GM18907 (cell line): ENCODE data around the gene NUDT3.
A peak's percentile ranks its signal among the peaks of the same experiment; 100 is the strongest.
"Not testable (repeated sequence)": the region's sequence is repeated elsewhere in the genome, so short reads cannot be mapped to it uniquely, and the experiment has no call there.

Source experiments
- ATAC-seq: cut with Tn5 transposase; IDR thresholded peaks from one replicate; pipeline ENCODE4 v1.9.1; 2021; ENCODE audit warnings: mild to moderate bottlenecking, moderate library complexity; ENCODE audit not compliant: unreplicated experiment

Gene NUDT3

DNA sequence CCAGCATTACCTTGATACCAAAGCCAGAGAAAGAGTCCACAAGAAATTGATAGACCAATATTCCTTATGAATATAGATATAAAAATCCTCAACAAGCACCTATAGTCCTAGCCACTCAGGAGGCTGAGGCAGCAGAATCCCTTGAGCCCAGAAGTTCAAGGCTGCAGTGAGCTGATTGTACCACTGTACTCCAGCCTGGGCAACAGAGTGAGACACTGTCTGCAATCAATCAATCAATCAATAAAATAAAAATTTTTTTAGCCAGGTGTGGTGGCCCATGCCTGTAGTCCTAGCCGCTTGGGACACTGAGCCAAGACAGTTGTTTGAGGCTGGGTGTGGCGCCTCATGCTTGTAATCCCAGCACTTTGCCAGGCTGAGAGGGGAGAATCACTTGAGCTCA, 124.7 kb downstream of the NUDT3 start:
- no peak for ATAC-seq

DNA sequence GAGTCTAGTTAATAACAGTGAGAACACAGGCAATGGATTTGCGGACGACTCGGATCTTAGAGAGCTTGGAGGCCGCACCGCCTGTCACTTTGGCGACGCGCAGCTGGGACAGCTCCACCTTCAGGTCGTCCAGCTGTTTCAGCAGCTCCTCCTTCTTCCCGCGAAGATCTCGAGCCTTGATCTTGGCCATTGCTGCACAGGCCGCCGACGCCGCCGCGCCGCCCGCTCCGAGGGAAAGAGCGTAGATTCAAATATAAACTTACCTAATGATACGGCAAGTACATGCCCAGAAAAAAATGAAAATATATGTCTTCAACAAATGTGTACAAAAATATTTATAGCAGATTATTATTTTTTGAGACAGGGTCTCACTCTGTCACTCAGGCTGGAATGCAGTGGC, 129.0 kb downstream of the NUDT3 start:
- not testable (repeated sequence) for ATAC-seq

DNA sequence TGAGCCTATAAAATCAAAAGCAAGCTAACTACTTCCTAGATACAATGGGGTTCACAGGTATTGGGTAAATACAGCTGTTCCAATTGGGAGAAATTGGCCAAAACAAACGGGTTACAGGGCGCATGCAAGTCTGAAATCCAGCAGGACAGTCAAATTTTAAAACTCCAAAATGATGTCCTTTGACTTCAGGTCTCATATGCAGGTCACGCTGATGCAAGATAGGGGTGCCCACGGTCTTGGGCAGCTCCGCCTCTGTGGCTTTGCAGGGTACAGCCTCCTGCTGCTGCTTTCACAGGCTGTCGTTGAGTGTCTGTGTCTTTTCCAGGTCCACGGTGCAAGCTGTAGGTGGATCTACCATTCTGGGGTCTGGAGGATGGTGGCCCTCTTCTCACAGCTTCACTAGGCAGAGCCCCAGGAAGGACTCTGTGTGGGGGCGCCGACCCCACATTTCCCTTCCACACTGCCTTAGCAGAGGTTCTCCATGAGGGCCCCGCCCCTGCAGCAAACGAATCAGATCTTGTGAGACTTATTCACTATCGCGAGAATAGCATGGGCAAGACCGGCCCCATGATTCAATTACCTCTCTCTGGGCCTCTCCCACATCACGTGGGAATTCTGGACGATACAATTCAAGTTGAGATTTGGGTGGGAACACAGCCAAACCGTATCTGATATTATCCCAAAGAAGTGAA, 131.7 kb downstream of the NUDT3 start:
- ATAC-seq = no peak

- ATAC-seq = no peak
These were observed 132.9 kb downstream of the NUDT3 start for GRCh38 chr6:34259529-34260069.

GRCh38 chr6:34252395-34252794, 140.1 kb downstream of the NUDT3 start:
- ATAC-seq = not testable (repeated sequence)

DNA sequence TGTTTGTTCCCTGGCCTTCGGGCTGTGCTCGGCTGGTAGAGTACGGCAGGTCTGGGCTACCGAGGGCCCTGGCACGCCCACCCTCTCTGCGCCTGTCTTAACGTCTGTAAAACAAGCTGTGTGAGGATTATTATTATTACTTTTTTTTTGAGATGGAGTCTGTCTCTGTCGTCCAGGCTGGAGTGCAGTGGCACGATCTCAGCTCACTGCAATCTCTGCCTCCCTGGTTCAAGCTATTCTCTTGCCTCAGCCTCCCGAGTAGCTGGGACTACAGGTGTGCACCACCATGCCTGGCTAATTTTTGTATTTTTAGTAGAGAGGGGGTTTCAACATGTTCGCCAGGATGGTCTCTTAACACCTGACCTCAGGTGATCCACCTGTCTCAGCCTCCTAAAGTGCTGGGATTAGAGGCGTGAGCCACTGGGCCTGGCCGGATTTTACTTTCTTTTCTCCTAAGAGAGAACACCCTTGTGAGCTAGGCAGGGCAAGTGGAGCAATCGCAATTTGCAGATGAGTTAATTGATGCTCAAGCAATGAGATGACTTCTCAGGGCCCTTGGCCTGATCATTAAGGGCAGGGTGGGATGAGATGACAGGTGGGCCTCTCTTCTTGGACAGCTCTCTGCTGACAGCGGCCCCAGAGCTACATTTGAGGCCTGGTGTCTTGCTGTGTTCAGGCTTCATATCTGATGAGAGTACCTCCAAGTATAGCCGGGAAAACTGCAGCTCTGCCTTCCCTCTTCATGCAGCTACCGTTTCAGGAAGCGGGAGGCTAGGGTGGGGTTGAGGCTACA, 142.8 kb downstream of the NUDT3 start:
- ATAC-seq = peak; percentile 25

DNA sequence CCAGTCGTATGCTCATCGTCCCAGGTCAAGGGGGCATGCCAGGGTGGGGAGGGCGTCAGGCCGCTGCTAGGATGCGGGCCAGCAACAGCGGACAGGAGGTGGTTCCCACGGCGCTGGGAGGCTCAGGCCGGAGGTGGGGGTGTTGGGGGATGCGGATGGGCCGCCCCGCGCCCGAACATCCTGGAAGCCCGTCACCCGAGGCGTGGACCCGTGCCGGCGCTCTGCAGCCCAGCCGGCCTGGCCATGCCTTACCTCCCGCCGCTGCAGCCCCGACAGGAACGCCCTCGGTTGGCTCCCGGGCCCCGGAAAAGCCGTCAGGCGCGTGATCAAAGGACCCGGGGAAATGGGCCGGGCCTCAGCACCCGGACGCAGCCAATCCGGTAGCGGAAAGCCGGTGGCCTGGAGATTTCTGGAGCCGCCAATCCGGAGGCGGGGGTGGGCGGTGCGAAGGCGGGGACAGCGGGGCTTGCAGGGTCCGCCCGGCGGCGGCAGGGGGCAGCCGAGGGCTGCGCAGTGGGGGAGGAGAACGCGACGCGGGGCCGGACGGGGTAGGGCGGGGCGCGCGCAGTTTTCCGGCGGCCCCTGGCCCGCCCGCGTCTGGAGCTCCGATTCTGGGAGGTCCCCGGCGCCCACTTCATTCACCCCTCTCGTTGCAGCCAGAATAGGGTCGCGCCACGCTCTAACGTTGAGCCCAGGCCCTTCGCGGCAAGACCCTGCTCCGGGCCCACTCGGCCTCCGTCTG, 143.6 kb downstream of the NUDT3 start, which contains the start of gene SMIM29:
Gene SMIM29 (minus strand): TSS at position 280 of the 742 bp plus-strand sequence. CDS start 1,215 bp downstream, outside the sequence.
- peak; percentile 79 for ATAC-seq

DNA sequence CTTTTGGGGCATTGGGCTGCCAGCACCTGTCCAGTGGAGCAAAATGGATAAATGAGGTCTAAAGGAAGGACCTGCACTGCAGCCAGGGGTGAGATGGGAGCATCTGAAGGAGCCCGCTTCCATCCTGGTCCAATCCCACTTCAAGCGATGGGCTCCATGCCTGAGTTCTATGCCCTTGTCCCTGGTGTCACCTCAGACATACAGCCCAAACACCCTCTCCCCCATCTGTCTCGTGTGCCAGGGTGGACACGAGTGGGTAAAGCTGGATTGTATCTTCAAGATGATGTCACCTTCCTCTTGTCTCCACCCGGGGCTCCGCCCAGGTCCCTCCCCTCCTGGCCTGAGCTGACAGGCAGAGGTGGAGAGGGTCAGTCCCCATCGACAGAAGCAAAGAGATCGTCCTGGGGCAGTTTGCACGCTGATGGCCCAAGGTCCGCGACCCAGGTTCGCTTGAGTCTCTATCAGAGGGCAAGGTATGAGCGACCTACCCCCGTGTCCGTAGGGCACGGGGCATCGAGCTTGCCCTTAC, 144.2 kb downstream of the NUDT3 start:
- ATAC-seq = peak; percentile 19

DNA sequence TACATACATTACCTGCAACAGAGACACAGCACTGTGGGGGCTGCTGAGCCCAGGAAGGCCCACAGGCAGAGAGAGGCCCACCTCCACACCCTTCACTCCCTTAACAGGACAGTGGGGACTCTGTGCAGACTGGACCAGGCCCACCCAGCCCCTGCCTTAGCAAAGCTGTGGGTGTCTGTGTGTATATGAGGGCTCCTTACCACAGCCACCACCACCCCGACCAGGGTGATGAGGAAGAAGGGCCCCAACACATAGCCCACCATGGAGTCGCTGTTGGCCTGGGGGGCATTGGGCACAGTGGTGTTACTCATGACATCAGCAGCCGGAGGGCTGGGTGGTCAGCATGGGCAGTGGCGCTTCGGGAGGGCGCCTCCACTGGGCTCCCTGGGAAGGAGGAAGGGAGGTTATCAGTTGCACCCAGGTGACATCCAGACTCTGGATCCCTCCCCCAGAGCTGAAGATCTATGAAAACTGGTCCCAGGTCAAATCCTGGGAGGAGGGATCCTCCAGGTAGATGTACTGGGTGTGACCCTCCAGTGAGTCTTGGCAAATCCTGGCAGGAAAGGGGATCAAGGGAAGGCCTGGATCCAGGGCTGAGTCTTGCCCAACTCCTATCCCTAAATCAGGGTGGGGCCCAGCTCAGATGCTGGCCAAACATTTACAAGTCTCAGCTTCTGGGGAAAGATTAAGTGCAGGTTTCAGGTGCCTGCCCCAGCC, 144.8 kb downstream of the NUDT3 start:
- no peak for ATAC-seq

- ATAC-seq = no peak
These were observed 145.7 kb downstream of the NUDT3 start for GRCh38 chr6:34246563-34247391.

GRCh38 chr6:34246249-34246562, 146.3 kb downstream of the NUDT3 start:
- no peak for ATAC-seq

DNA sequence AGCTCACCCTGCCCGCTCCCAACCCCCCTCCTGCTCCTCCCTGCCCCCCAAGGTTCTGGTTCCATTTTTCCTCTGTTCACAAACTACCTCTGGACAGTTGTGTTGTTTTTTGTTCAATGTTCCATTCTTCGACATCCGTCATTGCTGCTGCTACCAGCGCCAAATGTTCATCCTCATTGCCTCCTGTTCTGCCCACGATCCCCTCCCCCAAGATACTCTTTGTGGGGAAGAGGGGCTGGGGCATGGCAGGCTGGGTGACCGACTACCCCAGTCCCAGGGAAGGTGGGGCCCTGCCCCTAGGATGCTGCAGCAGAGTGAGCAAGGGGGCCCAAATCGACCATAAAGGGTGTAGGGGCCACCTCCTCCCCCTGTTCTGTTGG, 146.7 kb downstream of the NUDT3 start:
- not testable (repeated sequence) for ATAC-seq

- ATAC-seq = not testable (repeated sequence)
These were observed 147.3 kb downstream of the NUDT3 start for GRCh38 chr6:34245032-34245760.

- no peak for ATAC-seq
These were observed 148.3 kb downstream of the NUDT3 start for GRCh38 chr6:34243901-34244884.

DNA sequence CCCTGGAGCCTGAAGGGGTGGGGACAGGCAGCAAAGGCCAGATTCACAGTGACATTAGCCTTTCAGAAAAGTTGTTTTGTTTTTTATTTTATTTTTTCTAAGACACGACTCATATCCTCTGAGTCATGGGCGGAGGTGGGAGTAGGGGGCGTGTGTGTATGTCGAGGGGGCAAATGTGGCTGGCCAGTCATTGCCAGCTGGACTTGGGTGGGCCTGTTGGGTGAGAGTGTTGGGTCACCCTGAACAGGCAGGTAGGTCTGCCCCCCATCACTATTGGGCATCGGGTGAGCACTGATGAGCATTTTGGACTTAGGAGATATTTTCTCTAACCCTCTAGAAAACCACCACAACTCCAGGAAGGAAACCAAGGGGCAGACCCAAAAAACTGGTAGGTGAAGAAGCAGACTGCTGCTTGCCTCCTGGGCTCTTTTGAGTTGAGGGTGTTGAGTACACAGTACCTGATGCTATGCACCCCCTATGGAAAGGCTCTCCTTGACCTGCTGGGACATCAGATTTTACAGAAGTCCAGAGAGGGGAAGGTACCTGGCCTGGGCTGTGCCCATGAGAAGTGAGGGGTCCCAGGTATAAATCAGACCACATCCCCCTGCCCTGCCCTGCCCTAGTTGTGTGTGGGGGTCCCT, 149.2 kb downstream of the NUDT3 start:
- no peak for ATAC-seq

DNA sequence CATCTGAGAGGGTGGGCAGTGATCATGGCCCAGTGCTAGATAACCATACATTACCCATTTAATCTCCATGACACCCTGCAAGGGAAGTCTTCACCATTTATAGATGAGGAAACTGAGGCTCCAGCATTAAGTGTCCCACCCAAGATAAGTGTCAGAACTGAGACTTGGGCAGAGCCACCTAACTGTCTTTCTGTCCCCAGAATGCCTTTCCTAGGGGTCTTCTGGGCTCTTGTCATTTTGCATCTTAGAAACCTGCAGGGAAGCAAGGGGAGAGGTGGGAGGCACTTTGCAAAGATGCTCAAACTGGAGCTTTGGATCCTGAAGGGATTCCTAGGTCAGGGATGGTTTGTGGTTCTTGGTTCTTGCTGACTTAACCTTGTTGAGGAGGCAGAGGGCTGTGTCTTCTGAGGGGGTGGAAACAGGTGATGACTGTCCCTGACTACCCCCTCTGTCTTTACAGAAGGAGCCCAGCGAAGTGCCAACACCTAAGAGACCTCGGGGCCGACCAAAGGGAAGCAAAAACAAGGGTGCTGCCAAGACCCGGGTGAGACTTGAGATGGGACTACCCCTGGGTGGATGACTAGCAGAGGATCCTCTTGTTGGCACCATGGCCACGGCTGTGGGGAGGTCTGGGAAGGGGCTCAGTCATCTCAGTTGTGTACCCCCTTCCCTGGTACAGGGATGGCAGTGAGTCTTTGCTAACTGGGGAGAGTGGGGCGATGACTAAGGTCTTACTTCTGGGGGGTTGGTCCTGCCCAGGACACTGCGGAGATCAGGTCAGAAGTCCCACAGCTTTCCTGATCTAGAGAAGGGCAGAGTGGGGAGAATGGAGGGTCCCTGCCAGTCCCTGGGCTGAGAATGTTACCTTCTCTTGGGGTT, 150.0 kb downstream of the NUDT3 start:
- no peak for ATAC-seq
